Loucy (cell line): ENCODE measurements around the gene N4BP2.

Experiments used
- CTCF ChIP-seq: fragments of 200-600 bp; sonication (generic); conservative IDR thresholded peaks from 2 replicates; pipeline ENCODE4 v1.5.1; 2014; ENCODE audit warnings: mild to moderate bottlenecking, antibody characterized with exemption, low read length
- EZH2phosphoT487 ChIP-seq: fragments of 200-600 bp; IDR thresholded peaks from 2 replicates; pipeline ENCODE4 v1.6.1; 2018; ENCODE audit warnings: antibody characterized with exemption, mild to moderate bottlenecking, moderate library complexity, borderline replicate concordance

- TF ChIP-seq CTCF (no peak), EZH2phosphoT487 (no peak)
Measured at GRCh38 chr4:40070387-40070786, 13.7 kb downstream of the N4BP2 start.
